Measurements from ENCODE around the gene ZNF689.
A peak's percentile ranks its signal among the peaks of the same experiment; 100 is the strongest.

The ZNF689 gene

DNA sequence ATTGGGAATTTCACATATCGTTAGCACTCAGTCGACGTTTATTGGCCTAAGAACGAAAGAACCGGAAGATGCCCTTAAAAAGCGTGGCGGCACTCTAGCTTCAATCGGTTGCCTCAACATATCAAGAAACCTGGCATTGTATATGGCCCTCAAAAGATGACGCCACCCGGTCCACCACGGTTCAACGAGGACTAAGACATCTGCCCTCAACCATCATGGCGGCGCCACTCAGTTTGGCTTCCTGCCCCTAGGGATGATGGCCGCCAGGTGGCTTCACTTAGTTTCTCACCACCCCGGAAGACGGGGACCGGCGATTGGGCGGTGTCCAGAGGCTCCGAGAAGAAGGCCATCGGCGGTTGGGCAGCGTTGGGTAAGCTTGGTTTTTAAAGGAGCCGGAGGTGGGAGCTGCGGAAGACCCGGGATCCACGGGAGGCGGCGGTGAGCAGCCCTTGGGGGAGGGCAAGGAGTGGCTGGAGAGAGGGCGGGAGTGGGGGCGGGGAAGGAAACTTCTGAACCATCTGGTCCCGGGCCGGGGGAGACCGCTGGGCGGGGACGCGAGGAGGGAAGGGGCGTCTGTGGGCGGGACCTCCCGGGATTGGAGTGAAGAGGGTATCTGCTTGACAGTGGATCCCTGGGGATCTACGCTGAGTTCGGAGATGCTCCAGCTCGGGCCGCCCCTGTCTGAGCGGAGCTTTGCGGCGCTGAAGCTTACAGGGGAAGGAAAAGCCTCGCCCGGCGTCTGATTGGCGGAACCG, 40.4 kb upstream of the ZNF689 start, which contains the start of gene PRR14 (continued):
- TF ChIP-seq ZNF768 (tag by site-specific recombination; IDR thresholded peaks at IDR 0.05) (no peak), TRIM28 (IDR thresholded peaks at IDR 0.05; ENCODE audit: borderline replicate concordance, low read length) (peak; percentile 21; the same call in 1 of the 2 replicates), IKZF3 (tag by site-specific recombination; IDR thresholded peaks at IDR 0.05) (peak; percentile 98), ZBTB7A (tag by site-specific recombination; IDR thresholded peaks at IDR 0.05; ENCODE audit: low read depth) (no peak), PRDM1 (tag by site-specific recombination; IDR thresholded peaks at IDR 0.05) (no peak), OVOL3 (tag by site-specific recombination; IDR thresholded peaks at IDR 0.05) (peak; percentile 98), ZNF23 (tag by site-specific recombination; IDR thresholded peaks at IDR 0.05; ENCODE audit: borderline replicate concordance) (no peak), MEIS1 (CRISPR knock-in tag; IDR thresholded peaks at IDR 0.05; ENCODE audit: borderline replicate concordance) (no peak), ZNF324 (tag by site-specific recombination; IDR thresholded peaks at IDR 0.05) (peak; percentile 80; the same call in 1 of the 2 replicates), ZNF221 (tag by site-specific recombination; IDR thresholded peaks at IDR 0.05; ENCODE audit: borderline replicate concordance) (no peak), SALL2 (tag by site-specific recombination; IDR thresholded peaks at IDR 0.05; ENCODE audit: borderline replicate concordance) (no peak), ZNF707 (tag by site-specific recombination; IDR thresholded peaks at IDR 0.05) (no peak), ZNF501 (tag by site-specific recombination; IDR thresholded peaks at IDR 0.05) (peak; percentile 26; the same call in 1 of the 2 replicates), HOXC10 (CRISPR knock-in tag; IDR thresholded peaks at IDR 0.05) (peak; percentile 97; the same call in 1 of the 2 replicates), PATZ1 (tag by site-specific recombination; IDR thresholded peaks at IDR 0.05) (peak; percentile 98), ZNF654 (tag by site-specific recombination; IDR thresholded peaks at IDR 0.05; ENCODE audit: low read depth) (no peak), ZBTB44 (tag by site-specific recombination; IDR thresholded peaks at IDR 0.05) (no peak), ZNF76 (tag by site-specific recombination; IDR thresholded peaks at IDR 0.05; ENCODE audit: borderline replicate concordance, low read depth) (peak; percentile 97), ZNF776 (tag by site-specific recombination; IDR thresholded peaks at IDR 0.05; ENCODE audit: borderline replicate concordance) (no peak), ZNF184 (tag by site-specific recombination; IDR thresholded peaks at IDR 0.05) (no peak), YY1 (tag by site-specific recombination; IDR thresholded peaks at IDR 0.05) (peak; percentile 100), MZF1 (tag by site-specific recombination; IDR thresholded peaks at IDR 0.05; ENCODE audit: borderline replicate concordance) (peak; percentile 55; the same call in 1 of the 2 replicates), ZFHX2 (tag by site-specific recombination; conservative IDR thresholded peaks at IDR 0.05) (peak; percentile 97)
- TF ChIP-seq, protein P1, sequence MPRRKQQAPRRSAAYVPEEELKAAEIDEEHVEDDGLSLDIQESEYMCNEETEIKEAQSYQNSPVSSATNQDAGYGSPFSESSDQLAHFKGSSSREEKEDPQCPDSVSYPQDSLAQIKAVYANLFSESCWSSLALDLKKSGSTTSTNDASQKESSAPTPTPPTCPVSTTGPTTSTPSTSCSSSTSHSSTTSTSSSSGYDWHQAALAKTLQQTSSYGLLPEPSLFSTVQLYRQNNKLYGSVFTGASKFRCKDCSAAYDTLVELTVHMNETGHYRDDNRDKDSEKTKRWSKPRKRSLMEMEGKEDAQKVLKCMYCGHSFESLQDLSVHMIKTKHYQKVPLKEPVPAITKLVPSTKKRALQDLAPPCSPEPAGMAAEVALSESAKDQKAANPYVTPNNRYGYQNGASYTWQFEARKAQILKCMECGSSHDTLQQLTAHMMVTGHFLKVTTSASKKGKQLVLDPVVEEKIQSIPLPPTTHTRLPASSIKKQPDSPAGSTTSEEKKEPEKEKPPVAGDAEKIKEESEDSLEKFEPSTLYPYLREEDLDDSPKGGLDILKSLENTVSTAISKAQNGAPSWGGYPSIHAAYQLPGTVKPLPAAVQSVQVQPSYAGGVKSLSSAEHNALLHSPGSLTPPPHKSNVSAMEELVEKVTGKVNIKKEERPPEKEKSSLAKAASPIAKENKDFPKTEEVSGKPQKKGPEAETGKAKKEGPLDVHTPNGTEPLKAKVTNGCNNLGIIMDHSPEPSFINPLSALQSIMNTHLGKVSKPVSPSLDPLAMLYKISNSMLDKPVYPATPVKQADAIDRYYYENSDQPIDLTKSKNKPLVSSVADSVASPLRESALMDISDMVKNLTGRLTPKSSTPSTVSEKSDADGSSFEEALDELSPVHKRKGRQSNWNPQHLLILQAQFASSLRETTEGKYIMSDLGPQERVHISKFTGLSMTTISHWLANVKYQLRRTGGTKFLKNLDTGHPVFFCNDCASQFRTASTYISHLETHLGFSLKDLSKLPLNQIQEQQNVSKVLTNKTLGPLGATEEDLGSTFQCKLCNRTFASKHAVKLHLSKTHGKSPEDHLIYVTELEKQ (tag by site-specific recombination; IDR thresholded peaks at IDR 0.05; ENCODE audit: borderline replicate concordance): no peak; the same call in 1 of the 2 replicates
- TF ChIP-seq, protein P2, sequence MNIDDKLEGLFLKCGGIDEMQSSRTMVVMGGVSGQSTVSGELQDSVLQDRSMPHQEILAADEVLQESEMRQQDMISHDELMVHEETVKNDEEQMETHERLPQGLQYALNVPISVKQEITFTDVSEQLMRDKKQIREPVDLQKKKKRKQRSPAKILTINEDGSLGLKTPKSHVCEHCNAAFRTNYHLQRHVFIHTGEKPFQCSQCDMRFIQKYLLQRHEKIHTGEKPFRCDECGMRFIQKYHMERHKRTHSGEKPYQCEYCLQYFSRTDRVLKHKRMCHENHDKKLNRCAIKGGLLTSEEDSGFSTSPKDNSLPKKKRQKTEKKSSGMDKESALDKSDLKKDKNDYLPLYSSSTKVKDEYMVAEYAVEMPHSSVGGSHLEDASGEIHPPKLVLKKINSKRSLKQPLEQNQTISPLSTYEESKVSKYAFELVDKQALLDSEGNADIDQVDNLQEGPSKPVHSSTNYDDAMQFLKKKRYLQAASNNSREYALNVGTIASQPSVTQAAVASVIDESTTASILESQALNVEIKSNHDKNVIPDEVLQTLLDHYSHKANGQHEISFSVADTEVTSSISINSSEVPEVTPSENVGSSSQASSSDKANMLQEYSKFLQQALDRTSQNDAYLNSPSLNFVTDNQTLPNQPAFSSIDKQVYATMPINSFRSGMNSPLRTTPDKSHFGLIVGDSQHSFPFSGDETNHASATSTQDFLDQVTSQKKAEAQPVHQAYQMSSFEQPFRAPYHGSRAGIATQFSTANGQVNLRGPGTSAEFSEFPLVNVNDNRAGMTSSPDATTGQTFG (tag by site-specific recombination; IDR thresholded peaks at IDR 0.05; ENCODE audit: borderline replicate concordance): no peak
- TF ChIP-seq, protein P3, sequence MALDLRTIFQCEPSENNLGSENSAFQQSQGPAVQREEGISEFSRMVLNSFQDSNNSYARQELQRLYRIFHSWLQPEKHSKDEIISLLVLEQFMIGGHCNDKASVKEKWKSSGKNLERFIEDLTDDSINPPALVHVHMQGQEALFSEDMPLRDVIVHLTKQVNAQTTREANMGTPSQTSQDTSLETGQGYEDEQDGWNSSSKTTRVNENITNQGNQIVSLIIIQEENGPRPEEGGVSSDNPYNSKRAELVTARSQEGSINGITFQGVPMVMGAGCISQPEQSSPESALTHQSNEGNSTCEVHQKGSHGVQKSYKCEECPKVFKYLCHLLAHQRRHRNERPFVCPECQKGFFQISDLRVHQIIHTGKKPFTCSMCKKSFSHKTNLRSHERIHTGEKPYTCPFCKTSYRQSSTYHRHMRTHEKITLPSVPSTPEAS (tag by site-specific recombination; IDR thresholded peaks at IDR 0.05): no peak
- TF ChIP-seq, protein P4, sequence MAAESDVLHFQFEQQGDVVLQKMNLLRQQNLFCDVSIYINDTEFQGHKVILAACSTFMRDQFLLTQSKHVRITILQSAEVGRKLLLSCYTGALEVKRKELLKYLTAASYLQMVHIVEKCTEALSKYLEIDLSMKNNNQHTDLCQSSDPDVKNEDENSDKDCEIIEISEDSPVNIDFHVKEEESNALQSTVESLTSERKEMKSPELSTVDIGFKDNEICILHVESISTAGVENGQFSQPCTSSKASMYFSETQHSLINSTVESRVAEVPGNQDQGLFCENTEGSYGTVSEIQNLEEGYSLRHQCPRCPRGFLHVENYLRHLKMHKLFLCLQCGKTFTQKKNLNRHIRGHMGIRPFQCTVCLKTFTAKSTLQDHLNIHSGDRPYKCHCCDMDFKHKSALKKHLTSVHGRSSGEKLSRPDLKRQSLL (tag by site-specific recombination; IDR thresholded peaks at IDR 0.05): peak; percentile 41

Measured in HEK293 (cell line).